Measurements from ENCODE around the gene SLC16A2.

DNA sequence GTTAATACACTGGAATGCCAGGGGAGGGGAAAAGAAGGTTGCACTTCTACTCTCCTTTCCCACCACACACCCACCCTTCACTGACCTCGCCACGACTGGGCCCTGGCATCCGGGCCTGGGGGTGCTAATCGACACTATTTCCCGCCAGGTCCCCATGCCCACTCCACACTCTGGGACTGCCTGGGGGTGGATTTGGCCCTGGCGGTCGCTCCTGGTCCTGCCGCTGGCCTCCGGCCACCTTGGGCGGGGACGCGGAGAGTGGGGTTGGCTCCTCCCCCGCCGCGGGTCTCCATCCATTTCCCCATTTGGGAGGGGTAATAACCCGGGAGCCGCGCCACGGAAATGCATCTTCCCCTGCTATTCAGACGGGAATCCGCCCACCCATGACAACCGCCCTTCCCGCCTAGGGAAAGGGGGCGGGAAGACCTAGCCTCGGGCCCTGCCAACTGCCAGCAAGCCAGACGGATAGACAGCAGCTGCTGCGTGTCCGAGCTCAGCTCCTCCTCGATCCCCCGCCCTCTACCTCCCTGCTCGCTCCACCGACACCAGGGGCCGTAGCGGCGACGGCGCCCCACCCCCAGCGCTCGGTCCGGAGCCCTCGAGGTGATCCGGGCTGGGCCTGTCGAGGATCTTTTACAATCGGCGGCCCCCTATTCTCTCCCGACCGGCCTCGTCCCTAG, 115.0 kb downstream of the SLC16A2 start:
- no peak for TF ChIP-seq TAF1 (IDR thresholded peaks at IDR 0.05; ENCODE audit: low read depth, low read length)
- TF ChIP-seq POLR2A (IDR thresholded peaks at IDR 0.05; ENCODE audit: low read depth, low read length): no peak
- TF ChIP-seq POLR2AphosphoS5 (IDR thresholded peaks at IDR 0.05; ENCODE audit: low read depth, low read length): no peak
